GM19351 (cell line): Measurements from ENCODE around the gene PLD6.
"Not testable (repeated sequence)": the region's sequence is repeated elsewhere in the genome, so short reads cannot be mapped to it uniquely, and the experiment has no call there.

Experiments
- ATAC-seq: cut with Tn5 transposase; IDR thresholded peaks from one replicate; pipeline ENCODE4 v1.9.1; 2021; ENCODE audit warnings: mild to moderate bottlenecking, moderate library complexity; ENCODE audit not compliant: unreplicated experiment

Gene PLD6

GRCh38 chr17:17201271-17201670, 4.9 kb downstream of the PLD6 start:
- ATAC-seq: no peak

- ATAC-seq: no peak
Measured at GRCh38 chr17:17200831-17201230, 5.3 kb downstream of the PLD6 start.

- ATAC-seq: no peak
Measured at GRCh38 chr17:17200311-17200710, 5.8 kb downstream of the PLD6 start.

GRCh38 chr17:17198281-17198680, 7.9 kb downstream of the PLD6 start:
- ATAC-seq: no peak

GRCh38 chr17:17196776-17197175, 9.4 kb downstream of the PLD6 start:
- no peak for ATAC-seq

- not testable (repeated sequence) for ATAC-seq
Measured at GRCh38 chr17:17195466-17195865, 10.7 kb downstream of the PLD6 start.

- no peak for ATAC-seq
Measured at GRCh38 chr17:17191961-17192381, 14.2 kb downstream of the PLD6 start.

GRCh38 chr17:17191346-17191792, 14.8 kb downstream of the PLD6 start:
- ATAC-seq: no peak

GRCh38 chr17:17190188-17190587, 15.9 kb downstream of the PLD6 start:
- no peak for ATAC-seq

GRCh38 chr17:17189559-17189958, 16.6 kb downstream of the PLD6 start:
- ATAC-seq: no peak

- no peak for ATAC-seq
Measured at GRCh38 chr17:17188586-17188985, 17.5 kb downstream of the PLD6 start.

- no peak for ATAC-seq
Measured at GRCh38 chr17:17186551-17187505, 19.3 kb downstream of the PLD6 start.

- ATAC-seq: peak; percentile 63
Measured at GRCh38 chr17:17186051-17186450, 20.1 kb downstream of the PLD6 start.

GRCh38 chr17:17184985-17185757, 21.0 kb downstream of the PLD6 start:
- ATAC-seq: not testable (repeated sequence)

- no peak for ATAC-seq
Measured at GRCh38 chr17:17183744-17184143, 22.4 kb downstream of the PLD6 start.

GRCh38 chr17:17182598-17183136, 23.5 kb downstream of the PLD6 start:
- ATAC-seq: no peak

GRCh38 chr17:17181666-17182597, 24.2 kb downstream of the PLD6 start:
- ATAC-seq: no peak

GRCh38 chr17:17180741-17181525, 25.2 kb downstream of the PLD6 start:
- no peak for ATAC-seq

- ATAC-seq: no peak
Measured at GRCh38 chr17:17180141-17180603, 26.0 kb downstream of the PLD6 start.
